ENCODE results near the gene GNL2.
"Not testable (repeated sequence)": the region's sequence is repeated elsewhere in the genome, so short reads cannot be mapped to it uniquely, and the experiment has no call there.

GNL2 gene

GRCh38 chr1:37570528-37571334, 25.0 kb downstream of the GNL2 start:
- DNase-seq (ENCODE audit: extremely low read depth, low read depth) = no peak
- no peak for TF ChIP-seq CTCF (IDR thresholded peaks at IDR 0.05; ENCODE audit: low read depth, low read length, missing control alignments)
- no peak overlapping the region for H3K4me3 ChIP-seq (replicated peaks; ENCODE audit: low read depth, low read length)

GRCh38 chr1:37567023-37567422, 28.7 kb downstream of the GNL2 start:
- H3K4me3 ChIP-seq (replicated peaks; ENCODE audit: low read depth, low read length) = no peak overlapping the region
- TF ChIP-seq CTCF (IDR thresholded peaks at IDR 0.05; ENCODE audit: low read depth, low read length, missing control alignments) = no peak
- DNase-seq (ENCODE audit: extremely low read depth, low read depth) = no peak

GRCh38 chr1:37564892-37565291, 30.8 kb downstream of the GNL2 start:
- H3K4me3 ChIP-seq (replicated peaks; ENCODE audit: low read depth, low read length) = no peak overlapping the region
- TF ChIP-seq CTCF (IDR thresholded peaks at IDR 0.05; ENCODE audit: low read depth, low read length, missing control alignments) = no peak
- DNase-seq (ENCODE audit: extremely low read depth, low read depth) = no peak

- no peak overlapping the region for H3K4me3 ChIP-seq (replicated peaks; ENCODE audit: low read depth, low read length)
- no peak for TF ChIP-seq CTCF (IDR thresholded peaks at IDR 0.05; ENCODE audit: low read depth, low read length, missing control alignments)
- no peak for DNase-seq (ENCODE audit: extremely low read depth, low read depth)
Measured at GRCh38 chr1:37562984-37563383, 32.8 kb downstream of the GNL2 start.

GRCh38 chr1:37561133-37562132, 34.3 kb downstream of the GNL2 start:
- H3K4me3 ChIP-seq (replicated peaks; ENCODE audit: low read depth, low read length) = no peak overlapping the region
- DNase-seq (ENCODE audit: extremely low read depth, low read depth) = no peak
- TF ChIP-seq CTCF (IDR thresholded peaks at IDR 0.05; ENCODE audit: low read depth, low read length, missing control alignments) = peak; percentile 70

- no peak overlapping the region for H3K4me3 ChIP-seq (replicated peaks; ENCODE audit: low read depth, low read length)
Measured at GRCh38 chr1:37560401-37561132, 35.2 kb downstream of the GNL2 start.

GRCh38 chr1:37559957-37560379, 35.8 kb downstream of the GNL2 start:
- not testable (repeated sequence) for DNase-seq (ENCODE audit: extremely low read depth, low read depth); H3K4me3 ChIP-seq (replicated peaks; ENCODE audit: low read depth, low read length)

More at GRCh38 chr1:37560401-37561132, 35.2 kb downstream of the GNL2 start:
- no peak for TF ChIP-seq CTCF (IDR thresholded peaks at IDR 0.05; ENCODE audit: low read depth, low read length, missing control alignments)
- DNase-seq (ENCODE audit: extremely low read depth, low read depth) = no peak
